ENCODE results near the gene ARPC4.

The ARPC4 gene

GRCh38 chr3:9793161-9793781 is 389 bp downstream of the ARPC4 start:
- no peak for DNase-seq

- no peak for DNase-seq
These were observed 1.5 kb downstream of the ARPC4 start for GRCh38 chr3:9794400-9794799.

- no peak for DNase-seq
These were observed 2.3 kb downstream of the ARPC4 start for GRCh38 chr3:9795207-9795606.

GRCh38 chr3:9797196-9797945 is 4.5 kb downstream of the ARPC4 start:
- DNase-seq = no peak

GRCh38 chr3:9800529-9800928 is 7.6 kb downstream of the ARPC4 start:
- no peak for DNase-seq

GRCh38 chr3:9803494-9803893 is 10.6 kb downstream of the ARPC4 start:
- DNase-seq = no peak

- no peak for DNase-seq
These were observed 12.1 kb downstream of the ARPC4 start for GRCh38 chr3:9804996-9805395.

GRCh38 chr3:9806137-9806536 is 13.3 kb downstream of the ARPC4 start:
- DNase-seq = no peak

GRCh38 chr3:9806688-9807589 is 14.1 kb downstream of the ARPC4 start:
- no peak for DNase-seq

GRCh38 chr3:9807981-9808344 is 15.1 kb downstream of the ARPC4 start:
- no peak for DNase-seq

GRCh38 chr3:9808345-9809037 is 15.6 kb downstream of the ARPC4 start:
- no peak for DNase-seq

GRCh38 chr3:9809239-9809614 is 16.3 kb downstream of the ARPC4 start:
- DNase-seq = no peak

GRCh38 chr3:9809615-9810432 is 16.9 kb downstream of the ARPC4 start, which contains the start of gene TTLL3:
Gene TTLL3, plus strand, starts transcription at chr3:9810262. Its CDS starts 400 bp downstream, at chr3:9810662.
- peak; percentile 7 for DNase-seq

GRCh38 chr3:9810433-9810770 is 17.5 kb downstream of the ARPC4 start:
- DNase-seq = no peak

GRCh38 chr3:9810846-9811245 is 18.0 kb downstream of the ARPC4 start:
- no peak for DNase-seq

GRCh38 chr3:9812870-9813483 is 20.1 kb downstream of the ARPC4 start:
- no peak for DNase-seq

- no peak for DNase-seq
These were observed 23.1 kb downstream of the ARPC4 start for GRCh38 chr3:9815986-9816385.

GRCh38 chr3:9817436-9817835 is 24.6 kb downstream of the ARPC4 start:
- DNase-seq = no peak

- no peak for DNase-seq
These were observed 25.9 kb downstream of the ARPC4 start for GRCh38 chr3:9818666-9819335.

- no peak for DNase-seq
These were observed 27.7 kb downstream of the ARPC4 start for GRCh38 chr3:9820543-9820942.

GRCh38 chr3:9820946-9821345 is 28.1 kb downstream of the ARPC4 start:
- DNase-seq = no peak
